Ascending aorta (tissue), 2 donors: ENCODE data around the gene CLSTN1. TPM values are rescaled to one million over a fixed set of nuclear protein-coding genes. Genes with fewer than 3 reads are reported as not detected.
"Not testable (repeated sequence)": the region's sequence is repeated elsewhere in the genome, so short reads cannot be mapped to it uniquely, and the experiment has no call there.

ENCODE experiments used
- DNase-seq, 2 donors: peaks; one replicate each; pipeline ENCODE4 v3.0.0-alpha.2; 2019; ENCODE audit warnings: low spot score in 2 of 2
- H3K27ac ChIP-seq, 2 donors: fragments of 200-600 bp; sonication (generic); one replicate each; pipeline ENCODE4 v1.5.1; 2016 to 2017; ENCODE audit warnings: mild to moderate bottlenecking in 1 of 2
- H3K27me3 ChIP-seq: fragments of 200-600 bp; sonication (generic); one replicate; pipeline ENCODE4 v1.5.1; 2017
- H3K36me3 ChIP-seq, 2 donors: fragments of 200-600 bp; sonication (generic); one replicate each; pipeline ENCODE4 v1.5.1; 2016
- H3K4me1 ChIP-seq, 2 donors: fragments of 200-600 bp; sonication (generic); one replicate each; pipeline ENCODE4 v1.5.1; 2016 to 2017; ENCODE audit warnings: mild to moderate bottlenecking in 1 of 2
- H3K4me3 ChIP-seq, 2 donors: fragments of 200-600 bp; sonication (generic); one replicate each; pipeline ENCODE4 v1.5.1; 2016 to 2017; ENCODE audit warnings: mild to moderate bottlenecking in 1 of 2
- H3K9me3 ChIP-seq, 2 donors: fragments of 200-600 bp; sonication (generic); one replicate each; pipeline ENCODE4 v1.5.1; 2016
- CTCF ChIP-seq, 3 experiments: fragments of 200-600 bp in 2 of 3; fragments of 450-650 bp in 1 of 3; sonication (generic) in 2 of 3; IDR thresholded peaks; one replicate each; pipeline ENCODE4 v1.5.1; 2016 to 2019; ENCODE audit warnings: antibody characterized with exemption in 3 of 3, mild to moderate bottlenecking in 1 of 3, moderate library complexity in 1 of 3
- intact Hi-C: fragments of 100-400 bp; cut with DNase I; formaldehyde crosslinking; loops from one replicate; pipeline ENCODE4 v1.15.1; 2023
- total RNA-seq: library from RNA; depleted of rRNA; stranded (reverse); fragments of >200 nt; gene quantifications from one replicate; pipeline ENCODE4 v1.1.0, GENCODE V29; 2016

Gene CLSTN1
- total RNA-seq, 1 donor from 2014 or later = 84.6 TPM

DNA sequence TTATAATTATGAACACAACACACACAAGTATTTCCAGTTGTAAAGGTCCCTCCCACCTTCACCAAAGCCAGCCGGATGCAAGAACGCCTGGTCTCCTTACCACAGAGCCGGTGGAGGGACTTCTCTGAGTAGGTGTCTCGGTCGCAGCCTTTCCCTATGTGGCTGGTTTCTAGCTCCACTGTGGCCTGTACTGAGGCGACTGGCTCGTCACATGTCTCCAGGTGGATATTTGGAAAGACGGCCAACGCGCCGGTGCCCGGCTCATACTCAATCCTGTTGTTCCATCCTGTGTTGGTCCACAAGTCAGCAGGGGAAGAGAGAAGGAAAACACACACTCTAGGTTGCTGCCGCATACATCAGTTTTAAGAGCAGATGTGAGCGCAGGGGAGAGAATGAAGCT, 74.4 kb downstream of the CLSTN1 start:
- DNase-seq = no peak
- H3K9me3 ChIP-seq = no peaks in the 10 kb centered on the region
- intact Hi-C loops = no loop called here
- H3K4me3 ChIP-seq = no peak overlapping the region
- H3K27ac ChIP-seq = no peak overlapping the region
- H3K36me3 ChIP-seq = peaks cover 20 to 55% of the 10 kb centered on the region in 2 donors
- no peak for TF ChIP-seq CTCF (IDR thresholded peaks at IDR 0.05)
- H3K27me3 ChIP-seq = no peaks in the 10 kb centered on the region
- H3K4me1 ChIP-seq = no peaks in the 10 kb centered on the region

DNA sequence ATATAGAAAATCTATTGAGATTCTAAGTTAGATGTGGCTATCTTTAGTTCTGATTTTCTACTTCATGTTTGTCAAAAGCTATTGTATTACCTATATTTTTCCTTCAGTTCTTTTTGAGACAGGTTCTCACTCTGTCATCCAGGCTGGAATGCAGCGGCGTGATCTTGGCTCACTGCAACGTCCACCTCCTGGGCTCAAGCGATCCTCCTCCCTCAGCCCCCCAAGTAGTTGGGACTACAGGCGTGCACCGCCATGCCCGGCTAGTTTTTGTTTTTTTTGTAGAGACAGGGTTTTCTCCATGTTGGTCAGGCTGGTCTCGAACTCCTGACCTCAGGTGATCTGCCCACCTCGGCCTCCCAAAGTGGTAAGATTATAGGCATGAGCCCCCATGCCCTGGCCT, 75.4 kb downstream of the CLSTN1 start:
- H3K4me1 ChIP-seq, DNase-seq, H3K27me3 ChIP-seq, H3K9me3 ChIP-seq, H3K4me3 ChIP-seq, H3K27ac ChIP-seq, intact Hi-C loops: not testable (repeated sequence)
- peaks cover 30 to 64% of the 10 kb centered on the region in 2 donors for H3K36me3 ChIP-seq

DNA sequence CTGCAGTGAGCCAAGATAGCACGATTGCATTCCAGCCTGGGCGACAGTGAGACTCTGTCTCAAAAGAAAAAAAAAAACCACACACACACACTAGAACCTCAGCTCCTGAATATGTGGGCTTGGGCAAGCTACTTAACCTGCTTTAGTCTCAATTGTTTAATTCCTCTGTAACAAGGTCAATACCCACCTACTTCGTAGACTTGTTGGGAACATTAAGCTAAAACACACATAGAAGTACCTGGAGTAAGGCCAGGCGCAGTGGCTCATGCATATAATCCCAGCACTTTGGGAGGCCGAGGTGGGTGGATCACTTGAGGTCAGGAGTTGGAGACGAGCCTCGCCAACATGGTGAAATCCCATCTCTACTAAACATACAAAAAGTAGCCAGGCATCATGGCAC, 77.1 kb downstream of the CLSTN1 start:
- intact Hi-C loops = no loop called here
- Histone ChIP-seq H3K36me3 (peaks cover 46 to 79% of the 10 kb centered on the region in 2 donors), H3K27ac (no peak overlapping the region), H3K4me3 (no peak overlapping the region), H3K4me1 (no peaks in the 10 kb centered on the region), H3K27me3 (no peaks in the 10 kb centered on the region), H3K9me3 (no peaks in the 10 kb centered on the region)
- DNase-seq = no peak
- TF ChIP-seq CTCF (IDR thresholded peaks at IDR 0.05) = no peak

DNA sequence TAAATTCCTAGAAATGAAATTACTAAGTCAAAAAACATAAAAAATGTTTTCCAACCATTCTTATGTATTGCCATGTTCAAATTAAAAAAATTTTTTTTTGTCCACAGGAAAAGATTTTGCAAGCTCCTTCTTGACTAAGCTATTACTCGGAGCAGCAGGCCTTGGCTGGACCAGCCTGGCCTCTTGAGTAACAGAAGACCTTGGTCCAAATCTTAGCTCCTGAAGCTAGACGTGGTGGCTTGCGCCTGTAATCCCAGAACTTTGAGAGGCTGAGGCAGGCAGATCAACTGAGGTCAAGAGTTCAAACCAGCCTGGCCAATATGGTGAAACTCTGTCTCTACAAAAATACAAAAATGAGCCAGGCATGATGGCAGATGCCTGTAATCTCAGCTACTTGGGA, 77.6 kb downstream of the CLSTN1 start:
- Histone ChIP-seq H3K9me3 (no peaks in the 10 kb centered on the region), H3K27me3 (no peaks in the 10 kb centered on the region), H3K4me1 (no peaks in the 10 kb centered on the region), H3K27ac (no peak overlapping the region), H3K36me3 (peaks cover 48 to 81% of the 10 kb centered on the region in 2 donors), H3K4me3 (no peak overlapping the region)
- DNase-seq = no peak
- intact Hi-C loops = no loop called here
- TF ChIP-seq CTCF (IDR thresholded peaks at IDR 0.05) = no peak

DNA sequence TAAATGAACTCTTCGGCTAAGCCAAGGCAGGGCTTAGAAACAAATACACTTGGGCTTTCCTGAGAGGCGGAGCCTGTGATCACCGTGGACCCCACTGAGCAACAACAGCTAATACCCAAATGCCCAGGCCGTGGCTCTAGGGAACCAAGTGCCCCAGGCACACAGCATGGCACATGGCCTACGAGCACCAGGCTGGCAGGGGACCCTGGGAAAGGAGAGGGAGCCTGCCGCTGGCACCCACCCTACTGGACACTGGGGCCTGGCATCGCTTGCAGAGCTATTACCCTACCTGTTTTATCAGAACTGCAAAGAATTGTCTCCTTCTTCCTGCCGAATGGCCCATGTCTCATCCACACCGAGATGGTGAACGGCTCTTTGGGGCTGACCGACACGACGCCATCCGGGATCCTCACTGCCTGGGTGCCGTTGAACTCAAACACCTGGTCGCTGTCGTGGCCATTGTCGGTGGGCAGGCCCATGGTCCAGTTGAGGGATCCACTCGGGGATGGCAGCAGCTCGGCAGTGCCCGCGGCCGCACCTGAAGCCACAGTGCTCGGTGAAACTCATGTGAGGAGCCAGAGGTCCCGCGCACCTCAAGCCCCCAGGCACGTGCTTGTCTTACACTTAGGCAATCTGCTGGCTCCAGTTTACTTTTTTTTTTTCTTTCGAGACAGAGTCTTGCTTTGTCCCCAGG, 79.5 kb downstream of the CLSTN1 start:
- Histone ChIP-seq H3K36me3 (peaks cover 55 to 78% of the 10 kb centered on the region in 2 donors), H3K27ac (no peak overlapping the region), H3K27me3 (no peaks in the 10 kb centered on the region), H3K9me3 (no peaks in the 10 kb centered on the region), H3K4me1 (no peaks in the 10 kb centered on the region), H3K4me3 (no peak overlapping the region)
- DNase-seq = no peak
- no peak for TF ChIP-seq CTCF (IDR thresholded peaks at IDR 0.05)
- intact Hi-C loops = no loop called here

DNA sequence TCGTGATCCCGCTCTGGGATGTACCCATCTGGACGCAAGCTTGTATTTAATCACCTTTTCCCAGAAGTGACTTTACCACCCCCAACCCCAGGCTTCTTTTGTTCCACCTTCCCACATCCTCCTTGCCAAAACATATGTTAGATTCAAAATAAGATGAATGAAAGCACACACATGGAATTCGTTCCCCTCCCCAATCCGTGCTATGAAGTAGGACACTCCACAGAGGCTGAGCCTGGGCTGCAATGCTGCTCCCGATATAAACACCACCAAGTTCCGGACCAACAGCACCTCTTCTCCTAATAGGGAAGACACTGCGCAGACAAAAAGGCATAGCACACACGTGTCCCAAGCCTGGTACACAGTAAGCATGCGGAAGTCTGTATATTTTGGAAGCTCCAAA, 86.1 kb downstream of the CLSTN1 start:
- no peaks in the 10 kb centered on the region for H3K27me3 ChIP-seq
- H3K4me3 ChIP-seq = no peak overlapping the region
- intact Hi-C loops = no loop called here
- H3K36me3 ChIP-seq = peaks cover 87 to 94% of the 10 kb centered on the region in 2 donors
- H3K9me3 ChIP-seq = no peaks in the 10 kb centered on the region
- no peak overlapping the region for H3K27ac ChIP-seq
- no peak for TF ChIP-seq CTCF (IDR thresholded peaks at IDR 0.05)
- DNase-seq = no peak
- no peaks in the 10 kb centered on the region for H3K4me1 ChIP-seq
